K562 (cell line): ENCODE data around the gene ZFR2. TPM values are rescaled to one million over a fixed set of nuclear protein-coding genes. Genes with fewer than 3 reads are reported as not detected.
A peak's percentile ranks its signal among the peaks of the same experiment; 100 is the strongest.

Experiments used
- CBFA2T2 ChIP-seq: fragments of 450-650 bp; conservative IDR thresholded peaks from 2 replicates; pipeline ENCODE4 v1.6.1; 2017; ENCODE audit warnings: mild to moderate bottlenecking
- CBX1 ChIP-seq: sonication (generic); IDR thresholded peaks from 2 replicates; pipeline ENCODE4 v1.6.1; 2016; ENCODE audit warnings: antibody characterized with exemption, low read depth, mild to moderate bottlenecking
- CLOCK ChIP-seq: fragments of 250-450 bp; sonication (Bioruptor Pico); IDR thresholded peaks from 2 replicates; pipeline ENCODE4 v1.4.0; 2020; ENCODE audit warnings: mild to moderate bottlenecking, moderate library complexity, borderline replicate concordance
- FOSL1 ChIP-seq: fragments of 200-800 bp; sonication (Bioruptor generic); conservative IDR thresholded peaks from 2 replicates; pipeline ENCODE4 v1.6.1; 2016; ENCODE audit warnings: missing genetic modification characterization, missing compliant biosample characterization
- FOXM1 ChIP-seq, 2 experiments: fragments of 450-650 bp in 1 of 2; sonication (generic) in 1 of 2; formaldehyde crosslinking in 1 of 2; IDR thresholded peaks; 2 replicates each; pipeline versions ENCODE4 v1.6.1 to v1.9.0; 2017 to 2022; ENCODE audit warnings: low read depth in 2 of 2, mild to moderate bottlenecking in 2 of 2, missing genetic modification reagents in 1 of 2, moderate library complexity in 1 of 2
- MGA ChIP-seq: fragments of 450-650 bp; IDR thresholded peaks from 2 replicates; pipeline ENCODE4 v1.6.1; 2016; ENCODE audit warnings: mild to moderate bottlenecking, moderate library complexity
- NCOR1 ChIP-seq: fragments of 450-650 bp; IDR thresholded peaks from 2 replicates; pipeline ENCODE4 v1.6.1; 2016; ENCODE audit warnings: mild to moderate bottlenecking, moderate library complexity
- PHF20 ChIP-seq: fragments of 450-650 bp; IDR thresholded peaks from 2 replicates; pipeline ENCODE4 v1.6.1; 2018; ENCODE audit not compliant: partially characterized antibody
- RNF2 ChIP-seq: sonication (generic); IDR thresholded peaks from 2 replicates; pipeline ENCODE4 v1.6.1; 2016
- ZFX ChIP-seq: sonication (generic); formaldehyde crosslinking; IDR thresholded peaks from 2 replicates; pipeline ENCODE4 v1.8.0; 2022; ENCODE audit warnings: mild to moderate bottlenecking, missing genetic modification reagents, moderate library complexity
- ZNF140 ChIP-seq: fragments of 250-450 bp; sonication (Bioruptor Pico); IDR thresholded peaks from 2 replicates; pipeline ENCODE4 v1.8.0; 2021; ENCODE audit warnings: moderate library complexity, mild to moderate bottlenecking, inconsistent platforms
- polyA plus RNA-seq, 8 experiments: library from polyadenylated mRNA; depleted of rRNA in 4 of 8; stranded (reverse) in 5 of 8; unstranded in 3 of 8; fragments of >200 nt; fragmentation: Nextera tagmentation in 2 of 8; fragmentation: Illumina TruSeq in 1 of 8; extraction: Ambion mirVana in 2 of 8; extraction: Trizol in 1 of 8; gene quantifications; 2 replicates each; pipeline versions ENCODE4 v1.2.1 to v1.2.3, GENCODE V29; 2011 to 2014; ENCODE audit warnings: inconsistent platforms in 1 of 8, missing spikeins in 1 of 8
- total RNA-seq, 7 experiments: library from RNA; depleted of rRNA in 6 of 7; stranded (reverse); fragments of >200 nt in 6 of 7; fragmentation: Illumina TruSeq in 2 of 7; extraction: Trizol in 2 of 7; gene quantifications; 2 replicates each; pipeline versions ENCODE4 v1.2.1 to v1.2.3, GENCODE V29; 2011 to 2021; ENCODE audit warnings: low replicate concordance in 1 of 7

ZFR2 gene
- total and polyA plus RNA-seq, 9 of the 15 experiments (the other 6 are each of a cell fraction or from before 2014, with no cell fraction given): 0.03 to 0.59 (median 0.07) TPM; not detected in 6

GRCh38 chr19:3785938-3786824, 82.7 kb downstream of the ZFR2 start, which contains the start of gene MATK (continued):
- TF ChIP-seq CLOCK (CRISPR knock-in tag): no peak
- no peak for TF ChIP-seq MGA
- TF ChIP-seq FOSL1: no peak
- TF ChIP-seq CBX1: peak; percentile 73; the same call in 1 of the 2 replicates
- no peak for TF ChIP-seq ZNF140 (CRISPR knock-in tag)
- TF ChIP-seq FOXM1 (IDR thresholded peaks at IDR 0.05; ENCODE audit: low read depth): no peak
- TF ChIP-seq FOXM1 (CRISPR knock-in tag; IDR thresholded peaks at IDR 0.05; ENCODE audit: low read depth): no peak
- no peak for TF ChIP-seq RNF2
- TF ChIP-seq PHF20: no peak
- TF ChIP-seq ZFX (CRISPR knock-in tag): peak; percentile 50; the same call in 1 of the 2 replicates
- TF ChIP-seq NCOR1: no peak
- TF ChIP-seq CBFA2T2: no peak
